ENCODE results near the gene NUP88.
"Not testable (repeated sequence)": the region's sequence is repeated elsewhere in the genome, so short reads cannot be mapped to it uniquely, and the experiment has no call there.

Gene NUP88

DNA sequence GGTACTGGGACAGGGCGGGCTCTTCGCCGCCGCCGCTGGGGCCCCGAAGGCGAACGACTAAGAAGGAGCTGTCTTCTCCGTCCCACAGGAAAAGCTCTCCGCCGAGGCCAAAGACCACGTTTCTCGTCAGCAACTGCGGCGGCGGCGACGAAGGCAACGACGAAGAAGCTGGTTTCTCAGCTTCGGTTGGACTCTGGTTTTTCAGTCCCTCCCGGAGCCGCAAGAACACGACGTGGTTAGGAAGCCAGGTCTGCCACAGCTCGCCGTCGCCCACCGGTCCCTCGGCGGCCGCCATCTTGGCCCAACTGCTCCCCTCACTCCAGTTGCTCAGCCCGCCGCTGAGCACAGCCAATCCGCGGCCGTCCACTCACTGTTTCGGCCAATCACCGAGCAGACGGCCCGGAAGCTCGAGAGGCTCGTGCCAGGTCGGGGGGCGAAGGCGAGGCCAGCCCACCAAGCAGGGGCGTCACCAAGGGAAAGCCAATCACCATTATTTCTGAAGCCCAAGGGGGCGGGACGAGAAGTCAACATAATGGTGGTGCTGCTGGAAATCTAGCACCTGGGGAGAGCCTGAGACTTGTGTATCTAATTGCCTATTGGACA is at the start of gene NUP88:
Gene NUP88 (minus strand): TSS at position 307 of the 603 bp plus-strand sequence. CDS start 12 bp downstream, at position 295.
- peak; percentile 94 for DNase-seq (ENCODE audit: low read depth)

DNA sequence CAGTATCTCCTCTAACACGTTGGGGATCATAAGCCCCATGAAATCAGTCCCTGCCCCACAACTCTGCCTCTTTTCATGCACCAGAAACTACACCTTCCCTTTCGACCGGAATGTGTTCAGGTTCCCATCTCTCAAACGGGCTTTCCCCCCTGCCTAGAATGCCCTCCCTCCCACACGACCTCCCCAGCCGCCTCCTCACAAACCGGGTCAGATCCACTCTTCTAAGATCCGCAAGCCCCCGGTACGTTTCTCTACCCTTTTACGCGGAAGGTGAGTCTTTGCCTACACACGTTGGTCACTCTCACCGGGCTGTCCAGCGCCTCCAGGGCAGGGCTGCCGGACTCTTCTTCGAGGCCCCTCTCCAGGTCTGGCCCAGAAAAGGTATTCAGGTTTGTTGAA is 48.6 kb upstream of the NUP88 start:
- DNase-seq (ENCODE audit: low read depth), result no peak

DNA sequence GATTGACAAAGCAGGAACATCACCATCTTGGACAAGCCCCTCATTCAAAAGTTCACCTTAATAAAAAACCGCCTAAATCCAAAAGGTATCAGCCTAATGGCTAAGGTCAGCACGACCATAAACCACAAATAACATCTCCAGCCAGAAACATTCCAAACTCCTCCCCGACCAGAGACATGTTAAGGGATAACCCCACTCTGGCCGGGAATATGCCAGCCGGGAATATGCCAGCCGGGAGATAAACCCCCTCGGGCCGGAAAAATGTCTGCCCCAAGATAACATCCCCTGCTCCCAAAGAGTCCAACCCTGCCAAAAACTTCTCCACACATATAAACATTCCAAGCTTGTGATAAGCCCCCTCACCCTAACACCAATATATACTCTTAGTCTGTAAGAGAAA is 48.0 kb upstream of the NUP88 start:
- no peak for DNase-seq (ENCODE audit: low read depth)

DNA sequence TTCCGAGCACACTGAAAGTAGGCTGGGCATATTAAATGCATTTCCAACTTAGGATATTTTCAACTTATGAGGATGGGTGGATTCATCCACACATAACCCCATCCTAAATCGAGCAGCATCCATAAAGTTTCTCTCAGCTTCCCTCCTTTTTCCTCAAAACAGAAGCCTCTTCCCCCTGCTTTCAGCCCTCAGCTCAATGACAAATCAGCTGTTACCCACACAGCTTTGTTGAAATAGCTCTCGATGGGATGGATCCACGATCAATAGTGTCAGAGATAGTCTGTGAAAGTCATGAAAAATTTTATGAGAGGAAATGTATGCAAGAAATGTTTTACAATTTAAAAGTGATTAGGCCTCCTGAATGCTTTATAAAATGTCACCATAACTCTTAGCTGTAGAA is 46.8 kb upstream of the NUP88 start:
- no peak for DNase-seq (ENCODE audit: low read depth)

DNA sequence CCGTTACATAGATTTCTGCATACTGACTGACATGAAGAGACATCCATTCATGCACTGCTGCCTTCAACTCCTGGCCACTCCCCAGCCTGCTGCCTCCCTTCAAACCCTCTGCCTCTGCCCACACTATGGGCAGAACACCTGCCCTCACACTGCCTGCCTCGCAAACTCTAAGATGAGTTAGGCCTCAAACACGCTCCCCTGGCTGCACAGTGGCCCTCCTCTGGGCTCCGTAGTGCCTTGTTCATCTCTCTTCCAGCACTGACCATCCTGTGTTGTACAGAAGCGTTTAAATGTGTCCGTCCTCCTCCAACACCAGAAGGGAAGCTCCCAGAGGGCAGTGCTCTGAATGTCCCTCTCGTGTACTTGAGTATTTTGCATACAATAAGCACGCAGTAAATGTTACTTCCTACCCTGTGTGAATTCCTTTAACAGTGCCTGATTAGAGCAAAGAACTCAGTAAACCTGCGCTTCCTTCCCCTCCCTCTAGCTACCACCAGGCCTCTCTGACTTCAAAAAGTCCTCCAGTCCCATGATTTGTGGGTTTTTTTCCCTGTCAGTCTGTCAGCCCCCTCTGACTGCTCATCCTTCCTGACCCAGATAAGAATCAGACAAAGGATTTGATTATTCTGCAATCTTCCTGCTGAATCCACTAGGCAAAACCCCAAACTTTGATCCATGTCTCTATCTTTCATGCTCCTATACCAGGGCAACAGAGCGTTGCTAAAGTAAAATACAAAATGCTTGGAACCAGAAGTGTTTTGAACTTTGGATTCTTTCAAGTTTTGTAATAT is 45.5 kb upstream of the NUP88 start:
- DNase-seq (ENCODE audit: low read depth), result no peak

DNA sequence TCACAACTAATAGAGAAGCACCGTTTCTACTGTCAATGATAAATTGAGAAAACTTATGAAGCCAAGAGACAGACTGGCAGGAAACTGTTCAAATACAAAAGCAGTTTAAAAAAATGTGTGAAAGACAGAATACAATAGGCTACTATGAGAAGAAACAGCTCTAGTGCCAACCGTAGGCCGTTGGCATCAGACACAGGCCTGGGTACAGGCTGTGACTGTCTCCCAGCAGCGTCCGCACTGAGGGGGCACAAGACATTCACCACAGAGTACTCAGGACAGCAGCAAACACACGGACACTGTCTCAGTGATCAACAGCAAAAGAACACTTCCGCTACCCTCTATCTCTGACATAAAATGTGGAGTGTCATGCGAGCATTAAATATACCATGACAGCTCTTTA is 27.3 kb upstream of the NUP88 start:
- no peak for DNase-seq (ENCODE audit: low read depth)

DNA sequence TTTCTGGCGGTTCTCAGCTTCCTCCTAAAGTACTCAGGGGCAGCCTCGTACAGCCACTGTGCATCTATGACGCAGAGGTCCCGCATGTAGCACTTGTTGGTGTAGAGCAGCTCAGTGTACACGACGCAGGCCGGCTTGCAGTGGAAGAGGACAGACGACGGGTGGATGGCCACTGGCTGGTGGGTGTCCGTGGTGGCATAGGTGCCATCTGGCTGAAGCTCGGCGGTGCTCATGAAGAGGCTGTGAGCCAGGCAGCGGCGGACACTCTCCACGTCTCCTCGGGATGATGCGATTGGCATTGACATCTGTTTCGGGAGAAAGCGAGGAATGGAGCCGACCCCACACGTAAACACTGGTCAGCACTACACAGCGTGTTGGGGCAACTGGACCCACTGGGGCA is 24.7 kb upstream of the NUP88 start:
- no peak for DNase-seq (ENCODE audit: low read depth)

DNA sequence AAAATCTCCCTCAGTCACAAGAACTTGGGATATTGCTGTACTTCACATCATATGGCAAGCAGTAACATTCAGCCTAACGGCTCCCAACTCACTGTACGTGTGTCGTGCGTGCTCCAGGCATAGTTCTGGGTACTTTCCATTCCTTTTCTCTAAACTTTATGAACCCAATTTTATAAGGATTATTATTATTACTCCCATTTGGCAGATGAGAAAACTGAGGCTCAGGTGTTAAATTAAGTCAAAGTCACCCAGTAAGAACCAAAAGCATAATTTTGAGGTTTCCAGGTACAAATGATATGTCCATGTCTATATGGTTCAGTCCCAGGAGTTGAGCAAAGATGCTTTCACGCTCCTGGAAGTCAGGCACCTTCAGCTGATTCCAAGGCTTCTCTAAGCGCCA is 24.3 kb upstream of the NUP88 start:
- DNase-seq (ENCODE audit: low read depth), result no peak

DNA sequence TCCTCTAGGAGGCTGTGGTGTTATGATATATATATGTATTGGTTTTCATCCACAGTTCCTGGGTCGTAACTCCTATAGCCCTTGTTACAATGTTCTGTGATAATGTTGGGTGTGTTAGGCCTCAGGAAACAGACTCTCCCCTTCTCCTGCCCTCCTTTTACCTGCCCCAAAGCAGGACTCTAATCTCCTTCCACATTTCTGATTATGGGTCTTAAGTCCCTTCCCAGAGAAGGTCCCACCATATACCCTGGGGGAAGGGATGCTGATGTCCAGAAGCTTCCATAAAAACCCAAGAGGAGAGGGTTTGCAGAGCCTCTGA is 19.9 kb upstream of the NUP88 start:
- DNase-seq (ENCODE audit: low read depth), result no peak

DNA sequence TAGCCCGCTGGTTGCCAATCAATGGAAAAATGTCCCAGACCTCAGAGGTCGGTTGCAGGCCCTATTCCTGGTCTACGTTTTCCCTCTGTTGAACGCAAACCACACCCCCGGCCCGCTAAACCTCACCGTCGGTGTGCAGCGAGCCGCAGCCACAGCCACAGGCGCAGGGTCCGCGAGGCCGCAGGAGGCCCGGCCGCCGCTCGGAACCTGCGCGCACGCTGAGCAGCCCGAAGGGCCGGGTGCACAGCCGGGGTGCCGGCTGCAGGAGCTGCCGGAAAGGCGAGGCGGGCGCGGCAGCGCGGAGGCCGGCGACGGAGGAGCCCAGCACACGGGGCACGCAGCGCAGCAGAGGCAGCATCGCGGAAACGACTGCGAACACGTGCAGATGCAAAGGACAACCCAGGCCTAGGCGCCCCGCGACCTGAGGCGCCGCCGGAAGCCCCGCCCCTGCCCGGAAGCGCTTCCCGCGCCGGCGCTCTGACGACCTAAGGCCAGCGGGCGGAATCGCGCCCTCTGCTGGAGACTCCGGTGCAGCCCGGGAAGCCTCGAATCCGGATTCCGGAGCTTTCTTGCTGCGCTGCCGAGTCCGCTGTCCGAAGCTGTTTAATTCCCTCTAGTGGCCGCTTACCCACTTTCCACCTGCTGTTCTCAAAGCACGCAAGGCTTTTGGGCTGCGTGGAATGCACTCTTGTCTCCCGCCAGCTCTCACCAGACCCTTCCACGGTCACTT is 19.4 kb upstream of the NUP88 start, which contains the start of gene C1QBP:
Gene C1QBP (minus strand): TSS at position 440 of the 730 bp plus-strand sequence. CDS start 82 bp downstream, at position 358.
- peak; percentile 89 for DNase-seq (ENCODE audit: low read depth)

DNA sequence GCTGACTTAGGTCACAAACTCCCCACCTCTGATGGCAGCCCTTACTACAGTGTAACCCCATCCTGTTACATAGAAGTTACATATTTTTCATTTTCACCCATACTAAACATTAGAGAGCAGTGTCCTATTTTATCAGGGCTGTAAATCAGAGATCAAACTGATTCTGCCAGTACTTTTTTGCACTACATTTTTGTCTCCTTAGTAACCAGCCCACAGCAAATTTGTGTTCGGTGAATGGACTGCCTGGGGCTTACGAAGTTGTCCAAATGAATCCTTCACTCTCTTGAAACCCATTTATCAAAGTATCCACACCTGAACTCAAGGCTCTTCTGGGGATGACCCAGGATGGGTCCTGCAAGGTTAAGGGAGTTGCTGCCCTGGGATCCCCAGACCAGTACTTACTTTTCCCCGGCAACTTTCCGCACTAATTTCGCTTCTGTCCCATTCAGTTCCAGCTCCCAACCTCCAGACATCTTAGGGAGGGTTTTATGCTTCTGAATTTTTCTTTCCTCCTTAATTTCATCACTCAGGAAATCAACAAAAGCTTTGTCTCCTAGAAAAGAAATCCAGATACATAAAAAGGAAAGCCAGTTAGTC is 18.4 kb upstream of the NUP88 start:
- no peak for DNase-seq (ENCODE audit: low read depth)

DNA sequence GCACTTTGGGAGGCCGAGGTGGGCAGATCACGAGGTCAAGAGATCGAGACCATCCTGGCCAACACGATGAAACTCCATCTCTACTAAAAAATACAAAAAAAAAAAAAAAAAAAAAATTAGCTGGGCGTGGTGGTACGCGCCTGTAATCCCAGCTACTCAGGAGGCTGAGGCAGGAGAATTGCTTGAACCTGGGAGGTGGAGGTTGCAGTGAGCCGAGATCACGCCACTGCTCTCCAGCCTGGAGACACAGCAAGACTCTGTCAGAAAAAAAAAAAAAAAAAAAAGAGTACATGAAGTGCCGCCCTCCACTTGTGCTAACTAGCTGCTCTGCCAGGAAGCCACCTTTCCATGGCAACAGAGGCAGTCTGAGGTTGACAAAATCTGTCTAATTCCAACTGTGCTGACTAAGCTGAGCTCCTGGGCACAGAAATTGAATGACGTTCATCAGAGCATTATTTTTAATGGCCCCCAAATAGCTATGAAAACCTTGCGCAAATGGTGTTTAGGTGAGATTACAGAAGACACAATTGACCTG is 16.4 kb upstream of the NUP88 start:
- DNase-seq (ENCODE audit: low read depth), result not testable (repeated sequence)

DNA sequence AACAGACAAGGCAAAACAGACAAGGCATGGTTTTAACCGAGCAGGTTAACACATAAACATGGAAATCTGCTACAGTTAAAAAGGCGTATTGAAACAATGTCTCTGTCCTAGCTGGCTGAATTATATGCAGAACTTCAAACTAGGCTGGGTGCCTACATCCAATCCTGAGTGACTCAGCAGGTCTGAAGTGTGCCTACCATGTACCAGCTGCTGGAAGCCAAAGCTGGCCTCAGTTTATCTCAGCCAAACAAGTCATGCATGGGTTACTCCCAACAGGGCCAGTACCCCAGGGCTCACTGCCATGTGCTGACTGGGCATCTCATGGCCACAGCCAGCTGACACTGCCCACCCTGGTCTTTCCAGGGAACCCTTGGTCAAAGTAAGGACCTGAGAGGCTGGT is 15.5 kb upstream of the NUP88 start:
- no peak for DNase-seq (ENCODE audit: low read depth)

DNA sequence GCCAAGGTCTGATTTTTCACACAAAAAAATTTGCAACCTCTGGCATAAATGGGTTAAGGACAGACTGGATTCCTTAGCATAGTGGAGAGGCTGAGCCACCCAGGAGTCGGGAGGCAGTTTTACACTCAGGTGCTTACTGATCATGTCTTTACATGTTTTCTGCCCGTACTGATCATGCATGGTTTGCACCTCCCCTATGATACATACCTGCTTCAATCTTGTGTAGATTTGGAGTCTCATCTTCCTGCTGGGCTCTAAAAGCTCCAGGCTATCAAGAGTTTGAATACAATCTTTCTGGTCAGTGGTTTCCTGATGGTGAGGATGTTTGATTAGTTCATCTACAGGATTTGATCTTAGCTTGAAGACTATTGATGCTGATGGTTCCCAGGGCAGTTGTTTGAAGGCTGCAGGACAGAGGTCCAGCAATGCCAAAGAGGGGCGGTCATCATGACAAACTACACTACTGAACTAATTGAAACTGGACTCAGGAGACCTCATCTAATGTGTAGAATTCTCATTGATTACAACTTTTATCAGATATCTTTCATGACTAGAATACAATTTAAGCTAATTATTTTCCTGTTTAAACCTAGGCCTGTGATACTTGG is 12.6 kb upstream of the NUP88 start:
- DNase-seq (ENCODE audit: low read depth), result no peak

DNA sequence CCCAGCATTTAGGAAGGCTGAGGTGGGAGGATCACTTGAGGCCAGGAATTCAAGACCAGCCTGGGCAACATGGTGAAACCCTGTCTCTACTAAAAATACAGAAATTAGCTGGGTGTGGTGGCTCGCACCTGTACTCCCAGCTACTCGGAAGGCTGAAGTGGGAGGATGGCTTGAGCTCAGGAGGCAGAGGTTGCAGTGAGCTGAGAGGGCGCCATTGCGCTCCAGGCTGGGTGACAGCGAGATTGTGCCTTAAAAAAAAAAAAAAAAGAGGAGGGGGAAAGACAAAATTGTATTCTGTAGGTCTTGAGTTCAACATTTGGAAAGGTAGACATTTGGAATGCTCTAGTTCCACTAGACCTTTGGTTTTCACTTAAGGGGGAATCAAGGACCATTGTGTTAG is 11.8 kb upstream of the NUP88 start:
- DNase-seq (ENCODE audit: low read depth), result not testable (repeated sequence)

DNA sequence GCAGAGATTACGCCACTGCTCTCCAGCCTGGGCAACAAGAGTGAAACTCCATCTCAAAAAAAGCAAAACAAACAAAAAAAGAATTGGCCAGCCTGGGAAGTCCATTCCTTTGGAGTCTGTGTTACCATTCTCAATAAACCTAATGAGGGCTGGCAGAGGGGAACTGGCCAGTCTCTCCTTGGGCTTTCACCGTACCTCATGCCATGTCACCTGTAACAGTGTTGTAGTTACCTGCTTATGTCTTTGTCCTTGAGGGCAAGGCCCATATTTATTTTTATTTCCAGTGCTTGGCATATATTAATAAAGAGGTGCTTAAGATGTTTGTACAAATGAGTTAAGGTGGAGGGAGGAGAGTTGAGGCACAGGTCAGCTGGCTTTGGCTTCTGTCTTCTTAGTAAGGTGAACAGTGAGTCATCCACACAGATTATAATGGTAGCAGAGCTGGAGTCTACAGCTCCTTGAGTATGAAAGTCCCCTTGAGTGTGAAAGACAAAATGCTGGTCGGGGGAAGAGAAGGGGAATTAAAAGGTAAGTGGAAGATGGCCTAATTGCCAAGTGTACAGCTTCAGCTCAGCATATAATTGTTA is 11.0 kb upstream of the NUP88 start:
- DNase-seq (ENCODE audit: low read depth), result no peak

DNA sequence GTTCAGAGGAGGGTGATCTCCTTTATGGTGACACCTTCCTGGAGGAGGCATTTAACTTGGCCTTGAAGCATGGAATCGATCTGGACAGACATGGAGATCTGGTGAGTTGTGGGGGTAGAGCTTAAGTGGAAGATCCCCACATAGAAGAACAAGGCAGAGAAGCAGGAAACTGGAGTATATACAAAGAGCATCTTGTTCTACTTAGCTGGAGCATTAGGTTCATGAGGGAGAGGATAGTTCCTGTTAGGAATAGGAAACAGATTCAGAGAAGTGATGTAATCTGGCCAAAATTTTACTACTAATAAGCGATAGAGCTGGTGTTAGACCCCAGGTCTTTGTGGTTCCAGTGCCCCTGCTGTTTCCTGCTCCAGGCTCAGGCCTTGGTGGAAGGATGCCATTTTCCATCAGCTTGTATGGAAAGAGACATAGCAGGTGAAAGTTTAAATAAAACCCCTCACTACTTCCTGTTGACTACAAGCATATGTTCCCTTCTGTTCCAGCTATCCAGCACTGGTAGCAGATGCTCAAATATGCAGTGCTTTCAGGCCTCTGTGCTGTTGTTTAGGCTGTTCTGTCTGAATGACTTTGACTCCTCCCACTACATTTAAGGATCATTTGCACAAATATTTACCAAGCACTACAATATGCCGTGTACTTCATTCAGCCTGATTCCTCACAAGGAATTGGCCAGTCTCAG is 9.9 kb upstream of the NUP88 start:
- peak; percentile 46 for DNase-seq (ENCODE audit: low read depth)

DNA sequence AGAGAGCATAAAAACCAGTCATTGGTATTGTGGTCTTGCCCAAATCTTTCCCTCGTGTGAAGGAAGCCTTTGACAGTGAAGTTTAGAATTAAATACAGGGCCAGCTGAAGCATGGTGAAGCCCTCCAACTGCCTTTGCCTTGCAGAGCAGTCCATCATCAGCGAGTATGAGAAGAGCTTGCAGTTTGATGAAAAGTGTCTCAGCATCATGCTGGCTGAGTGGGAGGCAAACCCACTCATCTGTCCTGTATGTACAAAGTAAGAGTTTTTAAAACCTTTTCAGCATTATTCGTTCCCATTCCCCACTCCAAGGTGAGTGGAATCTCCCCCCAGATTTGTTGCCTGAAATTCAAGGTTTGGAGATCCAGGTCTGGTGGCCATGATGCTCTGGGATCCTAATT is 6.4 kb upstream of the NUP88 start:
- DNase-seq (ENCODE audit: low read depth), result no peak

DNA sequence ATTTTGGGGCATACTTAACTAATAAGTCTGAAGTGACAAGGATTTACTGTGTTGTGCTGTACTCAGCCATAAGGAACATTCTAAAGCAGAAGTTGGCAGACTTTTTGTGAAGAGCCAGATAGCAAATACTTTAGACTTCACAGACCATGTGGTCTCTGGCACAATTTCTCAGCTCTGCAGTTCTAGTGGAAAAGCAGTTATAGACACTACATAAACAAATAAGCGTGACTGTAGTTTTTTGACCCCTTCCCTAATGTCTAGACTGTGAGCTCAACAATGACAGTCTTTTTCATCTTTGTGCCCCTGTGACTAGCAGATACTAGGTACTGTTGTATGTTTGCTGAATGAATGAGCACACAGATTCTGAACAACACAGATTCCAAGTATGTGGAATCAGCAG is 5.4 kb upstream of the NUP88 start:
- DNase-seq (ENCODE audit: low read depth), result no peak

DNA sequence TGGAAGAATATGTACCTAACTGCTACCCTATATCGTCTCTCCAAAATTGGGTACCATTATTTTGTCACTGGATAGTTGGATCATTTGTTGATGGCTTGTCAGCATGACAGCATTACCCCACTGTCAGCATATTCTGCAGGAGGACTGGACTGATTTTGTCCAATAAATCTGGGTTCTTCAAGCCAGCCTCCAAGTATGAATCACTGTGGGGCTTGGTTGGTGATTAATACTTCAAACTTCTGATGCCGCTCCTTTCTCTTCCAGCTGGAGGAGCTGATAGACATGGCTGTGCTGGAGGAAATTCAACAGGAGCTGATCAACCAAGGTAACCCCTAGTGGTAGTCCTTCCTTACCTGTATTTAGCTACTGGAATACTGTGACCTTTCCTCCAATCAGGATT is 3.0 kb upstream of the NUP88 start:
- no peak for DNase-seq (ENCODE audit: low read depth)

Data from fibroblast of gingiva (primary cell).